GM19372 (cell line): ENCODE data around the gene TCF7L1.

Experiments
- ATAC-seq: cut with Tn5 transposase; IDR thresholded peaks from one replicate; pipeline ENCODE4 v1.9.1; 2021; ENCODE audit warnings: mild to moderate bottlenecking, low read depth, moderate library complexity; ENCODE audit not compliant: unreplicated experiment

The TCF7L1 gene

GRCh38 chr2:85160966-85161960 is 28.1 kb downstream of the TCF7L1 start:
- no peak for ATAC-seq

- ATAC-seq: no peak
Measured at GRCh38 chr2:85162746-85163301, 29.6 kb downstream of the TCF7L1 start.

DNA sequence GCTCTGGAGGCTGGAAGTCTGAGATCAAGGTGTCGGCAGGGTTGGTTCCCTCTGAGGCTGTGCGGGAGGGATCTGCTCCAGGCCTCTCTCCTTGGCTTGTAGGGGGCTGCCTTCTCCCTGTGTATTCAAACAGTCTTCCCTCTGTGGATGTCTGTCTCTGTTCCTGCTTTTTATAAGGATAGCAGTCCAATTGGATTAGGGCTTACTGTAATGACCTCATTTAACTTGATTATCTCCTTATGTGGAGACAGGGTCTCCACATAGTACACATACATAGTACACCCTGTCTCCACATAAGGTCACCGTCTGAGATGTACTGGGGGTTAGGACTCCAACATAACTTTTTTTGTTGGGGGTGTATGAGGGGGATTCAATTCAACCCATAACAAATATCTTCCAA is 30.5 kb downstream of the TCF7L1 start:
- no peak for ATAC-seq

DNA sequence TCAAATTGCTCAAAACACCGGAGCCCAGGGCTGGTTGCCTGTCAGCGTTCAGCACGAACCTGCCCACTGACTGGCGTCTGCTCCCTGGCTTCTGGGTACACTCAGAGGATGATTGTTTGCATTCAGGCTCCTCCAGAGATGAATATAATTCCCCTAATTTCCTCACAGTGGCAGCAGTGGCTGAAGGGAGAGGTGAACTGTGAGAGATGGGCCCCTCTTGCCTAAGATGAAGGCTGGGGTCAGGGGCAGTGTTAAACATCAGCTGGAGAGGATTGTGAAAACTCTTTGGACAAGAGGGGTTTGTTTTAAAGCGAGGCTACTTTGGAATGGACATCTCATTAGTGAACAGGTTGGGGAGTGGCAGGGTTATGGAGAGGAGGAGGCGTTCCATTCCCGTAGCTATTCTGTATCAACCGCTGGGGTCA is 31.0 kb downstream of the TCF7L1 start:
- ATAC-seq: no peak

GRCh38 chr2:85165088-85165690 is 32.0 kb downstream of the TCF7L1 start:
- ATAC-seq: no peak

DNA sequence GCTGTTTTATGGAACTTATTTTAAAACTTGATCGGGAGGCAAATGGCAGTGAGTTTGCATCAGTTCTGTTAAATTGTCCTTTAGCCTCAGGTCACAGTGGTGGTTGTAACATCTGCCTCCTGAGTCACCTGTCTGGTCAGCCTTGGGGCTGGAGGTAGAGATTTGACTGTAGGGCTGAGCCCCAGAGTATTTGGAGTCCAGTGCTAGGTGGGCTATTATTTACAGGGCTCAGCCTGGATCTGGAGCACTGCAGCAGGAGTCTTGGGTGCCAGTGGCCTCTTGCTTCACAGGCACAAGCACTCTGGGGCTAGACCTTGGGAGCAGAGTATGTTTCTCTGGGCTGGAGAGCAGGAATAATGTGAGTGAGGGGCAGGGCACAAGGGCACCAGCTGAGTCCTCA is 32.8 kb downstream of the TCF7L1 start:
- no peak for ATAC-seq

- no peak for ATAC-seq
Measured at GRCh38 chr2:85167479-85167878, 34.3 kb downstream of the TCF7L1 start.

- no peak for ATAC-seq
Measured at GRCh38 chr2:85168942-85169341, 35.8 kb downstream of the TCF7L1 start.

GRCh38 chr2:85169581-85169980 is 36.4 kb downstream of the TCF7L1 start:
- ATAC-seq: no peak

DNA sequence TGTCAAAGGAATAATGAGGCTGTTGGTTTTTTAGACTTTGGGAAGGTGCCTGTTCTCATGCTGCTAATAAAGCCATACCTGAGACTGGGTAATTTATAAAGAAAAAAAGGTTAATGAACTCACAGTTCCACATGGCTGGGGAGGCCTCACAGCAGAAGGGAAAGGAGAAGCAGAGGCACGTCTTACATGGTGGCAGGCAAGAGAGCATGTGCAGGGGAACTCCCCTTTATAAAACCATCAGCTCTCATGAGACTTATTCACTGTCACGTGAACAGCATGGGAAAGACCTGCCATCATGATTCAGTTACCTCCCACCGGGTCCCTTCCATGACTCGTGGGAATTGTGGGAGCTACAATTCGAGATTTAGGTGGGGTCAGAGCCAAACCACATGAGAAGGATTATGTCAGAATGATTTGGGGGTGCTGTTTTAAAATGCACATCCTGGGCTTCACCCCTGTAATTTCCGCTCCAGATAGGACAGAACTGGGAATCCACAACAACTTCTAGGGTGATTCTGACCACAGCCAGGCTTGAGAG is 37.8 kb downstream of the TCF7L1 start:
- ATAC-seq: no peak

DNA sequence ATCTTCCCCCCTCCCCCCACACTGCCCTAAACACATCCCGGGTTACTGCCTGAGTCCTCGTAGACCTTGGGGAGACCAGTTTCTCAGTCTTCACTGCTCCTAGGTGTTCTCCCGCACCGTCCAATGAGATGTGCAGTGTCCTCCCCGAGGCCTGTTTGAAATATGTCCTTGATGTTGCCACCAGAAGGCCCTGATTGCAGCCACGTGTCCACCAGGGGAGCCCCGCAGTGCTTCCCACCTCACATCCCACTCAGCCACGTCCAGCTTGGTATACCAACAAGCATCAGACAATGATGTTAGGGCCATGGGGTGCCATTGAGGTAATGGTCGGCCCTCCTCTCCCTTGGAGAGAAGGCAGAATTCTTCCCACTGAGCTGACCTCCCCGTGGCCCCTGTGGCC is 38.7 kb downstream of the TCF7L1 start:
- no peak for ATAC-seq

- no peak for ATAC-seq
Measured at GRCh38 chr2:85173909-85174308, 40.7 kb downstream of the TCF7L1 start.

GRCh38 chr2:85174943-85175342 is 41.8 kb downstream of the TCF7L1 start:
- no peak for ATAC-seq

GRCh38 chr2:85175369-85176299 is 42.4 kb downstream of the TCF7L1 start:
- no peak for ATAC-seq

DNA sequence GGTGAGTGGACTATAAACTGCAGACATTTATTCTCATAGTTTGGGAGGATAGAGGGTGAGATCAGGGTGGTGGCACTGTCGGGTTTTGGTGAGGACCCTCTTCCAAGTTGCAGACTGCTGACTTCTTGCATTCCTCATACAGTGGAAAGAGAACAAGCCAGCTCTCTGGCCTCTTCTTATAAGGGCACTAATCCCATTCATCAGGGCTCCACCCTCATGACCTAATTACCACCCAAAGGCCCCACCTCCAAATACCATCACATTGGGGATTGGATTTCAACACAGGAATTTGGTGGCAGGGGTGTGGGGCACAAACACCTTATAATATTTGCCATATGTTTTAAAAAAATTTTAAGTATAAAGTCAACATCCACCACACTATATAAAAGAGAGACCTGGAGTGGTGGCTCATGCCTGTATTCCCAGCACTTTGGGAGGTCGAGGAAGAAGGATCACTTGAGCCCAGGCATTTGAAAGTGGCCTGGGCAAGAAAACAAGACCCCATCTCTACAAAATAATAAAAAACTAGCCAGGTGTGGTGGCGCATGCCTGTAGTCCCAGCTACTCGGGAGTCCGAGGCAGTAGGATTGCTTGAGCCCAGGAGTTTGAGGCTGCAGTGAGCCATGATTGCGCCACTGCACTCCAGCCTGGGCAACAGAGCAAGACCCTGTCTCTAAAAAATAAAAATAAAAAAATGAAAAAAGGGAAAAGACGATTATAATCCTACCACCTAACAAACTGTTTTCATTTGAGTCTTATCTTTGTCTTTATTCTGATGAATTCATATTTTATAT is 44.0 kb downstream of the TCF7L1 start:
- ATAC-seq: no peak

GRCh38 chr2:85178154-85178553 is 45.0 kb downstream of the TCF7L1 start:
- ATAC-seq: no peak

GRCh38 chr2:85178980-85179411 is 45.8 kb downstream of the TCF7L1 start:
- no peak for ATAC-seq

- ATAC-seq: no peak
Measured at GRCh38 chr2:85179541-85179940, 46.3 kb downstream of the TCF7L1 start.
